ENCODE results near the gene ALAS1.

The ALAS1 gene

DNA sequence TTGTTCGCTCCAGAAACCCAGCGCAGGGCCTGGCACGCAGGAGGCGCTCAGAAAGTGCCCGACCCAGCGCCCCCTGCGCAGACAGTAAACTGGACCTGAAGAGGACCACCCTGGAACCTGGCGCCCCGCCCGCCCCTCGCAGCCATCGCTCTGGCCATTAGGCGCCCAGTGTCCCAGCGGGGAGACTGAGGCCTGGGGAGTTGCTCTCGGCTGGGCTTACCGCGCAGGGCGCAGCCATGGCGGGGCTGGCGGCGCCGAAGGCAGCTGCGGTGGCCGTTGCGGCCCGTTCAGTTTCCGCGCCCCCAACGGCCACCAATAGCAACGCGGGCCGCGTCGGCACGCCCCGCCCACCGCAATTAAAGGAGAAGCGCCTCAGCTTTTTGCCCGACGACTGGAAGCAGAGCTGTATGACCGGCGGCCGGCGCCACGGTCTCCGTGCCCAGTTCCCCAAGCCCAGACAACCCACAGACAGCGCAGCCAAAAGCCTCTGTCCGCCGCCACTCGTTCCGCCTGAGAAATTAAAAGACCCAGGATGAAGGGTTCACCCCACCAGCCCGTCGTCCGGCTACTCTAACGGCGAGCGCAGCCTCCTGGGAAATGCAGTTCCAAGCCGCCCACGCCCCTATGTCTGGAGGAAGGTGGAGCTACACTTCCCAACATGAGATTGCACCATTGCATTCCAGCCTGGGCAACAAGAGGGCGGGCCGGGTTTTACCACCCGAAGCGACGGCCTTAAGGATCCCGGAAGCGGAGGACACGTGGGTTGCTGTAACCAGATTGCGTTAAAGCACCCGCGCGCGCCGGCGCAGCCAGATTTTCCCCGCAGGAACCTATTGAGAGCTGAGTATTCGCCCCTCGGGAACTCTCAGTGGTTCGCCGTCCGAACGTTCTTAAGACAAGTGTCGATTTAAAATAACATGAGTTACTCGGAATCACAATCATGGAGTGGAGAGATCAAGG, 43.5 kb upstream of the ALAS1 start, which contains the start of gene POC1A (continued):
- TF ChIP-seq ZNF211 (tag by site-specific recombination; IDR thresholded peaks at IDR 0.05; ENCODE audit: low read depth) = no peak
- TF ChIP-seq, protein P1, sequence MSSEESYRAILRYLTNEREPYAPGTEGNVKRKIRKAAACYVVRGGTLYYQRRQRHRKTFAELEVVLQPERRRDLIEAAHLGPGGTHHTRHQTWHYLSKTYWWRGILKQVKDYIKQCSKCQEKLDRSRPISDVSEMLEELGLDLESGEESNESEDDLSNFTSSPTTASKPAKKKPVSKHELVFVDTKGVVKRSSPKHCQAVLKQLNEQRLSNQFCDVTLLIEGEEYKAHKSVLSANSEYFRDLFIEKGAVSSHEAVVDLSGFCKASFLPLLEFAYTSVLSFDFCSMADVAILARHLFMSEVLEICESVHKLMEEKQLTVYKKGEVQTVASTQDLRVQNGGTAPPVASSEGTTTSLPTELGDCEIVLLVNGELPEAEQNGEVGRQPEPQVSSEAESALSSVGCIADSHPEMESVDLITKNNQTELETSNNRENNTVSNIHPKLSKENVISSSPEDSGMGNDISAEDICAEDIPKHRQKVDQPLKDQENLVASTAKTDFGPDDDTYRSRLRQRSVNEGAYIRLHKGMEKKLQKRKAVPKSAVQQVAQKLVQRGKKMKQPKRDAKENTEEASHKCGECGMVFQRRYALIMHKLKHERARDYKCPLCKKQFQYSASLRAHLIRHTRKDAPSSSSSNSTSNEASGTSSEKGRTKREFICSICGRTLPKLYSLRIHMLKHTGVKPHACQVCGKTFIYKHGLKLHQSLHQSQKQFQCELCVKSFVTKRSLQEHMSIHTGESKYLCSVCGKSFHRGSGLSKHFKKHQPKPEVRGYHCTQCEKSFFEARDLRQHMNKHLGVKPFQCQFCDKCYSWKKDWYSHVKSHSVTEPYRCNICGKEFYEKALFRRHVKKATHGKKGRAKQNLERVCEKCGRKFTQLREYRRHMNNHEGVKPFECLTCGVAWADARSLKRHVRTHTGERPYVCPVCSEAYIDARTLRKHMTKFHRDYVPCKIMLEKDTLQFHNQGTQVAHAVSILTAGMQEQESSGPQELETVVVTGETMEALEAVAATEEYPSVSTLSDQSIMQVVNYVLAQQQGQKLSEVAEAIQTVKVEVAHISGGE (tag by site-specific recombination; conservative IDR thresholded peaks at IDR 0.05; ENCODE audit: low read depth) = peak; percentile 44; the same call in 1 of the 2 replicates
- peak; percentile 35; the same call in 1 of the 2 replicates for TF ChIP-seq ZXDB (tag by site-specific recombination; IDR thresholded peaks at IDR 0.05)
- peak; percentile 54; the same call in 1 of the 2 replicates for TF ChIP-seq MYNN (tag by site-specific recombination; IDR thresholded peaks at IDR 0.05; ENCODE audit: borderline replicate concordance)
- peak; percentile 87 for TF ChIP-seq ZBTB17 (tag by site-specific recombination; IDR thresholded peaks at IDR 0.05)
- TF ChIP-seq IKZF3 (tag by site-specific recombination; IDR thresholded peaks at IDR 0.05) = peak; percentile 79
- TF ChIP-seq ZNF2 (tag by site-specific recombination; IDR thresholded peaks at IDR 0.05) = peak; percentile 64; the same call in 1 of the 2 replicates
- TF ChIP-seq GLIS1 (tag by site-specific recombination; IDR thresholded peaks at IDR 0.05) = peak; percentile 29

DNA sequence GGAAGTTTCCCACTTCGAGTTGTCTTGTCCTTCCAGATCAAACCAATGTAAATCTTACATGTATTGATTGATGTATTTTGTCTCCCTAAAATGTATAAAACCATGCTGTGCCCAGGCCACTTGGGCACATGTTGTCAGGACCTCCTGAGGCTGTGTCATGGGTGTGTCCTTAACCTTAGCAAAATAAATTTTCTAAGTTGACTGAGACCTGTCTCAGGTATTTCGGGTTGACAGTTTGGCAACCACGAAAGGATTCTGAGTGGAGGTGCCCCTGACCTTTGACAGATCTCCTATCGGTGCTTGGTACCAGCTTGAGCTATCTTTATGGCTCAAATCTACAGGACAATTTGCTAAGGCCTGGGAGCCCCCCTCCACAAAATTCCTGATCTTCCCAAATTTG, 42.0 kb upstream of the ALAS1 start:
- H3K9me3 ChIP-seq (ENCODE audit: control insufficient read depth, insufficient read depth, low read depth, low read length) = no peaks in the 10 kb centered on the region
- peaks cover 0 to under 1% of the 10 kb centered on the region in 2 experiments; a peak in 1 of 3 replicates for H3K36me3 ChIP-seq (ENCODE audit: control insufficient read depth in 2 of 2, insufficient read depth in 1 of 2, low read length in 2 of 2)
- ChIA-PET CTCF (interaction anchor here (0.6 kb wide), 1 partner anchor 42 kb away, joined by 3 read pairs; the partner anchor contains the start of gene ALAS1), POLR2A (no interaction called here)
- H3K27ac ChIP-seq (ENCODE audit: extremely low read depth, low read depth, low read length) = no peak overlapping the region
- TF ChIP-seq ZNF544 (tag by site-specific recombination; IDR thresholded peaks at IDR 0.05) (no peak), SETDB1 (IDR thresholded peaks at IDR 0.05; ENCODE audit: insufficient read length, low read length) (no peak)
- TF ChIP-seq, protein P2, sequence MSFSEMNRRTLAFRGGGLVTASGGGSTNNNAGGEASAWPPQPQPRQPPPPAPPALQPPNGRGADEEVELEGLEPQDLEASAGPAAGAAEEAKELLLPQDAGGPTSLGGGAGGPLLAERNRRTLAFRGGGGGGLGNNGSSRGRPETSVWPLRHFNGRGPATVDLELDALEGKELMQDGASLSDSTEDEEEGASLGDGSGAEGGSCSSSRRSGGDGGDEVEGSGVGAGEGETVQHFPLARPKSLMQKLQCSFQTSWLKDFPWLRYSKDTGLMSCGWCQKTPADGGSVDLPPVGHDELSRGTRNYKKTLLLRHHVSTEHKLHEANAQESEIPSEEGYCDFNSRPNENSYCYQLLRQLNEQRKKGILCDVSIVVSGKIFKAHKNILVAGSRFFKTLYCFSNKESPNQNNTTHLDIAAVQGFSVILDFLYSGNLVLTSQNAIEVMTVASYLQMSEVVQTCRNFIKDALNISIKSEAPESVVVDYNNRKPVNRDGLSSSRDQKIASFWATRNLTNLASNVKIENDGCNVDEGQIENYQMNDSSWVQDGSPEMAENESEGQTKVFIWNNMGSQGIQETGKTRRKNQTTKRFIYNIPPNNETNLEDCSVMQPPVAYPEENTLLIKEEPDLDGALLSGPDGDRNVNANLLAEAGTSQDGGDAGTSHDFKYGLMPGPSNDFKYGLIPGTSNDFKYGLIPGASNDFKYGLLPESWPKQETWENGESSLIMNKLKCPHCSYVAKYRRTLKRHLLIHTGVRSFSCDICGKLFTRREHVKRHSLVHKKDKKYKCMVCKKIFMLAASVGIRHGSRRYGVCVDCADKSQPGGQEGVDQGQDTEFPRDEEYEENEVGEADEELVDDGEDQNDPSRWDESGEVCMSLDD (tag by site-specific recombination; IDR thresholded peaks at IDR 0.05) = no peak
- no peak overlapping the region for H3K4me3 ChIP-seq (ENCODE audit: low read depth, low read length)
- no peaks in the 10 kb centered on the region for H3K4me1 ChIP-seq (ENCODE audit: control insufficient read depth, insufficient read depth, low read length)

DNA sequence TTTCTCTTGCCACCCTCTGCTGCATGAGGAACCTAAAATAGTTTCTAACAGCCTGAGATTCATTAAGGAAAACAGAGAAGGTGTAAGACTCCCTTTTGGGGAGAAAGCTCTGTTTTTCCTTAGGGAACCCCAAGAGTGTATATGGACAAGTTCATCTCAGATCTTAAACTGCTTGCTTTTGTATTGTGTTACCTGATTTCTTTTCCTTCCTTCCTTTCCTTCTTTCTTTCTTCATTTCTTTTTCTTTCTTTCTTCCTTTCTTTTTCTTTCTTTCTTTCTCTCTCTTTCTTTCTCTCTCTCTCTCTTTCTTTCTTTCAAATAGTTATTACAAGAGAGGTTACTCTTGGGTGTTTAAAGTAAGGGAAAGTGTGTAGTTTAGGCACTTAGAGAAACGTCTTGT, 38.5 kb upstream of the ALAS1 start:
- CTCF ChIA-PET = interaction anchor here (0.6 to 0.7 kb wide), 2 partner anchors 185 to 186 kb away, joined by 3 to 5 read pairs; partner anchors contain the start of gene ABHD14A
- H3K9me3 ChIP-seq (ENCODE audit: control insufficient read depth, insufficient read depth, low read depth, low read length) = no peaks in the 10 kb centered on the region
- H3K27ac ChIP-seq (ENCODE audit: extremely low read depth, low read depth, low read length) = no peak overlapping the region
- H3K4me1 ChIP-seq (ENCODE audit: control insufficient read depth, insufficient read depth, low read length) = no peaks in the 10 kb centered on the region
- TF ChIP-seq ZNF366 (tag by site-specific recombination; conservative IDR thresholded peaks at IDR 0.05) = peak; percentile 78
- peak; percentile 95 for TF ChIP-seq PRDM1 (tag by site-specific recombination; IDR thresholded peaks at IDR 0.05)
- TF ChIP-seq, protein P3, sequence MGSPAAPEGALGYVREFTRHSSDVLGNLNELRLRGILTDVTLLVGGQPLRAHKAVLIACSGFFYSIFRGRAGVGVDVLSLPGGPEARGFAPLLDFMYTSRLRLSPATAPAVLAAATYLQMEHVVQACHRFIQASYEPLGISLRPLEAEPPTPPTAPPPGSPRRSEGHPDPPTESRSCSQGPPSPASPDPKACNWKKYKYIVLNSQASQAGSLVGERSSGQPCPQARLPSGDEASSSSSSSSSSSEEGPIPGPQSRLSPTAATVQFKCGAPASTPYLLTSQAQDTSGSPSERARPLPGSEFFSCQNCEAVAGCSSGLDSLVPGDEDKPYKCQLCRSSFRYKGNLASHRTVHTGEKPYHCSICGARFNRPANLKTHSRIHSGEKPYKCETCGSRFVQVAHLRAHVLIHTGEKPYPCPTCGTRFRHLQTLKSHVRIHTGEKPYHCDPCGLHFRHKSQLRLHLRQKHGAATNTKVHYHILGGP (tag by site-specific recombination; IDR thresholded peaks at IDR 0.05) = no peak
- TF ChIP-seq, protein P4, sequence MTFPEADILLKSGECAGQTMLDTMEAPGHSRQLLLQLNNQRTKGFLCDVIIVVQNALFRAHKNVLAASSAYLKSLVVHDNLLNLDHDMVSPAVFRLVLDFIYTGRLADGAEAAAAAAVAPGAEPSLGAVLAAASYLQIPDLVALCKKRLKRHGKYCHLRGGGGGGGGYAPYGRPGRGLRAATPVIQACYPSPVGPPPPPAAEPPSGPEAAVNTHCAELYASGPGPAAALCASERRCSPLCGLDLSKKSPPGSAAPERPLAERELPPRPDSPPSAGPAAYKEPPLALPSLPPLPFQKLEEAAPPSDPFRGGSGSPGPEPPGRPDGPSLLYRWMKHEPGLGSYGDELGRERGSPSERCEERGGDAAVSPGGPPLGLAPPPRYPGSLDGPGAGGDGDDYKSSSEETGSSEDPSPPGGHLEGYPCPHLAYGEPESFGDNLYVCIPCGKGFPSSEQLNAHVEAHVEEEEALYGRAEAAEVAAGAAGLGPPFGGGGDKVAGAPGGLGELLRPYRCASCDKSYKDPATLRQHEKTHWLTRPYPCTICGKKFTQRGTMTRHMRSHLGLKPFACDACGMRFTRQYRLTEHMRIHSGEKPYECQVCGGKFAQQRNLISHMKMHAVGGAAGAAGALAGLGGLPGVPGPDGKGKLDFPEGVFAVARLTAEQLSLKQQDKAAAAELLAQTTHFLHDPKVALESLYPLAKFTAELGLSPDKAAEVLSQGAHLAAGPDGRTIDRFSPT (tag by site-specific recombination; IDR thresholded peaks at IDR 0.05) = no peak
- TF ChIP-seq ZNF791 (tag by site-specific recombination; IDR thresholded peaks at IDR 0.05) = no peak
- TF ChIP-seq ZNF274 (IDR thresholded peaks at IDR 0.05; ENCODE audit: low read length) = no peak
- no peak for TF ChIP-seq ZNF274 (tag by site-specific recombination; IDR thresholded peaks at IDR 0.05; ENCODE audit: borderline replicate concordance)
- POLR2A ChIA-PET = interaction anchor here (2.1 kb wide), 1 partner anchor 11 kb away, joined by 4 read pairs; no protein-coding TSS in a partner anchor
- H3K4me3 ChIP-seq (ENCODE audit: low read depth, low read length) = no peak overlapping the region
- no peaks in the 10 kb centered on the region for H3K36me3 ChIP-seq (ENCODE audit: control insufficient read depth in 2 of 2, insufficient read depth in 1 of 2, low read length in 2 of 2)
